Left lobe of liver (tissue), 2 donors: Measurements from ENCODE around the gene TJP2. TPM values are rescaled to one million over a fixed set of nuclear protein-coding genes. Genes with fewer than 3 reads are reported as not detected.

Experiments used
- ATAC-seq: fragments of 200-7000 bp; cut with Tn5 transposase; one replicate; pipeline ENCODE4 v1.9.1; 2020; ENCODE audit warnings: mild to moderate bottlenecking, moderate library complexity
- DNase-seq: peaks from one replicate; pipeline ENCODE4 v3.0.0-alpha.2; 2020; ENCODE audit warnings: low spot score
- total RNA-seq: library from RNA; stranded (reverse); gene quantifications from one replicate; pipeline ENCODE4 v1.2.1, GENCODE V29; 2021
- donor health status: DM: no; HTN: no; CAD: no; lungs with moderate emphysema.
- donor health status: DM: no; HTN: yes; CAD: no.

The TJP2 gene
- total RNA-seq, 1 donor from 2014 or later, result 81.2 TPM

DNA sequence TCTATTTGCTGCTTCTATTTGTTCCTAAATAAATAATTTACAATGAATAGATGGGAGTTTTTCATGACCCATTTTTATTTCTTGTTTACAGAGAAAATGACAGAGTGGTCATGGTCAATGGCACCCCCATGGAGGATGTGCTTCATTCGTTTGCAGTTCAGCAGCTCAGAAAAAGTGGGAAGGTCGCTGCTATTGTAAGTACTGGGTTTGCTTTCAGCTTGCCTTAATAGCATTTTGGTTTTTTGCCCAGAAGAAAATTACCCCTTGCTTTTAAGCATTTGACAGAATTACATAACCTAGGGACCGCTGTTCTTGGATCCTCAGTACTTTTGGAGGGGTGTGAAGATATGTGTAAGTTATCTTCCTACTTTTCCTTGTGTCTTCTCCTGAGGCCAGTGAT lies 44.1 kb downstream of the TJP2 start:
- DNase-seq, result no peak
- ATAC-seq, result no peak

DNA sequence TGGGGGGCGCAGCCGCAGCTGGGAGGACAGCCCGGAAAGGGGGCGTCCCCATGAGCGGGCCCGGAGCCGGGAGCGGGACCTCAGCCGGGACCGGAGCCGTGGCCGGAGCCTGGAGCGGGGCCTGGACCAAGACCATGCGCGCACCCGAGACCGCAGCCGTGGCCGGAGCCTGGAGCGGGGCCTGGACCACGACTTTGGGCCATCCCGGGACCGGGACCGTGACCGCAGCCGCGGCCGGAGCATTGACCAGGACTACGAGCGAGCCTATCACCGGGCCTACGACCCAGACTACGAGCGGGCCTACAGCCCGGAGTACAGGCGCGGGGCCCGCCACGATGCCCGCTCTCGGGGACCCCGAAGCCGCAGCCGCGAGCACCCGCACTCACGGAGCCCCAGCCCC lies 47.0 kb downstream of the TJP2 start:
- DNase-seq, result no peak
- ATAC-seq, result peak; percentile 38

DNA sequence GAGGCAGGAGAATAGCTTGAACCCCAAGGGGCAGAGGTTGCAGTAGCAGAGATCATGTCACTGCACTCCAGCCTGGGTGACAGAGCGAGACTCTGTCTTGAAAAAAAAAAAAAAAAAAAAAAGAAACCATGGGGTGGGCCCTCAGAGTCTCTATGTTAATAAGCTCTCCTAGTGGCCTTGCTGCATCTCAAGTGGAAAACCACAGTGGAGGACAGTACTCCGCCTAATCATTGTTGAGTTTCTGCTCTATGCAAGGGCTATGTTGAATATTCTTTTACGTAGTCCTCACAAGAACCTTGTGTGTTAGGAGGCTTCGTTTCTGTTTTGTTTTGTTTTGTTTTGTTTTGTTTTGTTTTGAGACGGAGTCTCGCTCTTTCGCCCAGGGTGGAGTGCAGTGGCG lies 48.9 kb downstream of the TJP2 start:
- ATAC-seq (no peak), DNase-seq (no peak)

DNA sequence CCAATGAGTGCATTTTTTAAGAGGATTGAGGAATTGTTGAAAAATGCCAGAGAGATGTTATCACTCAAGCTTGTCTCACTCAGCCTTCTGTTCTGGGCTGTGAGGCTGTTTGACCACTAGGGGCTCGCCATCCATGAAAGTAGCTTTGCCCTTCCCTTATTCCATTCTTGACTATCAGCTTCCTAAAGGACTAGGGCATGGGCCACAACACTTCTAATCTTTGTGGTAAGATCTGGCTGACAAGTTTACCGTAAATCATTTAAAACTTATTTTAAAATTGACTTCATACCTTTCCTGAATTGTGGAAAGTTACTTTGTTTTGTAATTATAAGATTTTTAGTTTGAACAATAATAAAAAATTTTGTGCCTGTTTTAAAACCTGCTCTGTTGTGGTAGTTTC lies 49.5 kb downstream of the TJP2 start:
- ATAC-seq (peak; percentile 78), DNase-seq (no peak)

DNA sequence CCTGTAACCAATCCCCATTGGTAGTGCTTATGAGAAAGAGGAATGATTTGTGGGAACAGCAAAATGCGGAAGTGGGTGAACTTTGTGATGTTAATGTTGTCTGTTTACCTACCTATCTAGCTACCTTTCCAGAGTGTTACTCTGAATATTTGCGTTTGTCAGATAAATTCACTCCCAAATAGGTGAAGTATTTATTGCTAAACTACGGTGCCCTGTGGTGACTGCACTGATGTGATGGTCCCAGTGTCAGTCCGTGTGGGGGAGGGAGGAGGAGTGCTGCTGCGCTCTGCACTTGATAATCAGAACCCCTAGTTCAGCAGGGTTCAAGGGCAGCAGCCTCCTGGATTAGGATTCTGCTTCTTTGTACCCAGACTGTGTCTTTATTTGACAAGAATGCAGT lies 55.3 kb downstream of the TJP2 start:
- DNase-seq, result no peak
- ATAC-seq, result peak; percentile 71

DNA sequence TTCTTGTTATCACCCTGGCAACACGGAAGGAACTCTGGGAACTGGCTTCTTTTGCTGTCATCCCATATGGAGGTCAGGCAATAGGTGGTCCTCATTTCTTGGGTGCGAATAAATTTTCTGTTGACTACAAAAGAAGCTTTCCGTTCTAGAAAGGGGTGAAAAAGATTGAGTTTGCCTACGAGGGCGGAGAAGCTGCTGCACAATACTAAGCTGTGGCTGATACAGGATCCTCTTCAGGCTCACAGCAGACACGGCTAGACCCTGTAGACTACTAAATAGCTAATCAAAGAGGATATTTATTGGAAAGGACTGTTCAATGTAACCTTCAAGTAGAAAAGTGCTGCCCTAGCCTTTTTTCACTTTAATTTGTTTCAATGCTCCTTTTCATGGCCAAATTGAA lies 58.1 kb downstream of the TJP2 start:
- ATAC-seq, result no peak

DNA sequence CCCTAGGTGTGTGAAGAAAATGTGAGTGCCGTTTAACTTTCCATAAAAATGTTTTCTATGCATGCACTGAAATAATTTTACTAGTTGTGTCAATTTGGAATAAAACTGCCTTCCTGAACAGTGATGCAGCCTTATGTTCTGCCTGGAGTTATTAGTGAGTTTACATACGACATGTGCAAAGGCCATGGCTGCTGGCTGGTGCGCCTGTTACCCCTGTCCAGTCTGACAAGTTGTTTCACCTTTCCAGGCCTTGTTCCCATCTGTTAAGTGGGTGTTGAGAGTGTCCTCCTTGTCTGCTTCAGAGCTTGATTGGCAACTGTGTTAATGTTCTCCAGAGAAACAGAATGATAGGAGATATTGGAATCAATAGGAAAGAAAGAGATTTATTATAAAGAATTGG lies 60.6 kb downstream of the TJP2 start:
- peak; percentile 17 for ATAC-seq
- no peak for DNase-seq

More for the DNA sequence above, 58.1 kb downstream of the TJP2 start:
- no peak for DNase-seq

DNA sequence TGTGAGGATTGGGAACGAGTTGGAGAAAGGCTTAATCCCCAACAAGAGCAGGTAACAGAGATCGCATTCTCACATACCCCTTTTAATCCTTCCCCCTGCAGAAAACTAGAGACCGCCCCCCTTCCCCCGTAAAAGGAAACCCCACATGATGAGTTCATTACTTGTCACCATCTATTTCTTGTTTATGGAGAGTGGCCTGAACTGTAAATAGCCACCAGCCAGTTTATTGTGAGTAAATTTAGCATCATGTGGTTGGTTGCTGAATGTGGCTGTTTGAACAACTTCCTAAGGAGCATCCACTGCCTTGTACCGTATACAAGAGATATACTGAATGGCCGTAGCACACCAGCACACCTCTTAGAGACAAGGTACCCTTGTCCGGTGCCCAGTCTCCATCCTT lies 62.1 kb downstream of the TJP2 start:
- DNase-seq, result no peak
- no peak for ATAC-seq

DNA sequence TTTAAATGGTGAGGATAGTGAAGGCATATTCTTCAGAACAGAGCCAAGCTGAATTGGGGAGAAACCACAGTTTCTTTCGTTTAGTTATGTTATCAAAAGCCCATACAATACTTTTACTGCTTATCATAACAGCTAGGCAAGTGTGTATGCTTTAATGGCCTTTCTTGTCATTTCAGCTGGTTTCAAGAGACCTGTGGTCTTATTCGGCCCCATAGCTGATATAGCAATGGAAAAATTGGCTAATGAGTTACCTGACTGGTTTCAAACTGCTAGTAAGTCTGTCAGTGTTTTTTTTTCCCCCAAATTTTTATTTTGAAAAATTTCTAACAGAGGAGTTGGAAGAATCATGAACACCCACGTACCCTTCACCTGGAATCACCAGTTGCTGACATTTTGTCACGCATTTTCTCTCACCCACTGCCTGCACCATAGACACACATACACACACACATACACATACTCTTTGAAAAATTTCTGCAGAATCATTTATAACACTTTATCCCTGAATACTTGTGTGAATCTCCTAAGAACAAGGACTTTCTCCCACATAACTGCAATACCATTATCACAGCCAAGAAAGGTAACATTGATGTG lies 63.7 kb downstream of the TJP2 start:
- ATAC-seq (no peak), DNase-seq (no peak)

DNA sequence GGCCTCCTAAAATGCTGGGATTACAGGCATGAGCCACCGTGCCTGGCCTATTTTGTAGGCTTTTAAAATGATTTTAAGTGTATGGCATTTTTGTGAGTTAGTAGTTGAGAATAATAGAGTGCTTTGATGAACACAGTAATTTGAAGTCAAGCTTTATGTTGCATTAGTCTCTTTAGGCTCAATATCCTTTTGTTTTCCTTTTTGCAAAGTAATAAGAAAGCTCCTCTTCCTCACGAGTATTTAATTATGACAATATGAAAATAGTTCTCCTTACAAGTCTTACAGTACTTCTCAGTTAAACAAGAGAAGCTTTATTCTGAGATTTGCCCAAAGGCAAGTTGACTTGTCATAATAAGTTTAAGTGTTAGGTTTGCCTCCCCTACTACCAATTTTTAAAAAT lies 69.0 kb downstream of the TJP2 start:
- no peak for ATAC-seq
- no peak for DNase-seq

DNA sequence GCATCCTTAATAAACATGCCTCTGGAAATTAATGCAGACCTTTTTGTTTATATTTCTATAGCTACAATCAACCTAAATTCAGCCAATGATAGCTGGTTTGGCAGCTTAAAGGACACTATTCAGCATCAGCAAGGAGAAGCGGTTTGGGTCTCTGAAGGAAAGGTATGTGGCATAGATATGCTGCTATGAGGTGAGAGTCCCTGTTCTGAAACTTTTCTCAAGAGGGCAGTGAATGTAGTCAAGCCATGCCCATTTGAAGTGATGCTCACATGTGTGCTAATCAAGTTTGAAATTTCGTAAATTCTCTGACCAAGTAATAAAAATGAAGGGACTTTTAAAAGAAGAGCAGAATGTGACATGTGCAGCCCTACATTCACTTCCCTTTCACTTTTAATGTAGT lies 72.6 kb downstream of the TJP2 start:
- ATAC-seq, result no peak
- DNase-seq, result no peak

DNA sequence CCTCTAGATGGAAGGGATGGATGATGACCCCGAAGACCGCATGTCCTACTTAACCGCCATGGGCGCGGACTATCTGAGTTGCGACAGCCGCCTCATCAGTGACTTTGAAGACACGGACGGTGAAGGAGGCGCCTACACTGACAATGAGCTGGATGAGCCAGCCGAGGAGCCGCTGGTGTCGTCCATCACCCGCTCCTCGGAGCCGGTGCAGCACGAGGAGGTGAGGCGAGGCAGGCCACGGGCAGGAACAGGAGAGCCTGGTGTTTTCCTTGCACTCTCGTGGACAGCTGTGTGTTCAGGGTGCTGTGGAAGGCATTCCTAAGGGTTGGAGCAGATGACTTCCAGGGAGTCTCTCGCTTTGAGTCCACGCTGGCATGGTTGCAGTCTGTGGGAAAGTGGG lies 73.9 kb downstream of the TJP2 start:
- ATAC-seq (peak; percentile 31), DNase-seq (no peak)

DNA sequence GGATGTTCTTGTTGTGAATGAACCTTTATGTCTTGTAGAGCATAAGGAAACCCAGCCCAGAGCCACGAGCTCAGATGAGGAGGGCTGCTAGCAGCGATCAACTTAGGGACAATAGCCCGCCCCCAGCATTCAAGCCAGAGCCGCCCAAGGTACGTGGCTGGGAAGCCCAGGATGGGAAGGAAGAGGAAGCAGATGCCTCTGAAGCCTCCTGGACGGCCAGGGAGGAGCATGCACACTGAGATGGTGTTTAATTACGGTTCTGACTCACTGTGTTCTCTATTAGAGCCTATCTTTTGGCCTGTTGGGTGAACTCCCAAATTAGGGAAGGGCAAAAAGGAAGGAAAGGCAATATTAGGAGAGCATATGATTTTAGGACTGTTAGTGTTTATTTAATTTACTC lies 75.3 kb downstream of the TJP2 start:
- DNase-seq, result no peak

DNA sequence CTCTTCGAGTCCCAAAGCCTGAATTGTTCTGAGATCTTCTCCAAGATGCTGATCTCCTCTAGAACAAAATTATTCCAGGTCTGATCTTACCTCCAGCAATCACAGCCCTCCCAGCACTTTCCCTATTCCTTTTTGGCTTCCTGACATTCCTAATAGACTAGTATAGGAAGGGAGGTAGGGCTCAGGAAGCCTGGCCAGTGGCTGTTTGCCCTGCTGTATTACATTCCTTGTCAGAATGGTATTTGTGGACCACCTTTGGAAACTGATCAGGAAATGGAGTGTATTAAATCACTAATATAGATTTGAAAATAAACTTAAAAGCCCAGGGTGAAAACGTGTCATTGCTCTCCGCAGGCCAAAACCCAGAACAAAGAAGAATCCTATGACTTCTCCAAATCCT lies 76.6 kb downstream of the TJP2 start:
- ATAC-seq (no peak), DNase-seq (no peak)

More for the DNA sequence above, 75.3 kb downstream of the TJP2 start:
- ATAC-seq, result peak; percentile 17

DNA sequence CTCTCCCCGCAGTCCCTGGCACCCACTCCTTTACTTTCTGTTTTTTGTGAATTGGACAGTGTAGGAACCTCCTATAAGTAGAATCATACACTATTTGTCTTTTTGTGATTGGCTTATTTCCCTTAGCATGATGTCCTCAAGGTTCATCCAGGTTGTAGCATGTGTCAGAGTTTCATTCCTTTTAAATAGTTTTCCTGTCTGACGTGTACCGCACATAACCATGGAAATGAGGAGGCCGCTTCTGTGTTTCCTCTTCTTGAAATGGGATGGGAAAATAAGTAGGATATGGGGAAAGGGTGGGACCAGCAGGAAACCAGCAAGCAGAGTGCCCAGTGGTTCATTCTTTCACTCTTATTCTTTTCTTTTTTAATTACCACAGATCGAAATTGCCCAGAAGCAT lies 78.4 kb downstream of the TJP2 start:
- DNase-seq (no peak), ATAC-seq (no peak)

DNA sequence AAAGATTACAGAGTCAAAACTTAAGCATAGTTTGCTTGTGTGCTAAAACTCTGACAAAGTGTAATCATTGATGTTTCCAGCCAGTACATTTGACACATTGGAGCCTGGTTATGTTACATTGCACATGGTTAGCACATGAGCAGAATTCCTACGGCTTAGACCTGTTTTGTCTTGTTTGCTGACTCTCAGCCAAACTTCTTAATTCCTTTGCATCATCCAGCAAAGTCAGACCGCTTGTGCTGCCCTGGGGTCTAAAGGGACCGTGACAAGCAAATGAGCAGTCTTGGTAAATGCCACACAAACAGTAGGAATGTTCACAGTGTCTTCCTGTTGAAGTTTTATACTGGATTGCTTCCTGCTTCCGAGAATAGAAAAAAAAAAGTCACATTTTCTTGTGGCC lies 79.0 kb downstream of the TJP2 start:
- ATAC-seq (no peak), DNase-seq (no peak)

DNA sequence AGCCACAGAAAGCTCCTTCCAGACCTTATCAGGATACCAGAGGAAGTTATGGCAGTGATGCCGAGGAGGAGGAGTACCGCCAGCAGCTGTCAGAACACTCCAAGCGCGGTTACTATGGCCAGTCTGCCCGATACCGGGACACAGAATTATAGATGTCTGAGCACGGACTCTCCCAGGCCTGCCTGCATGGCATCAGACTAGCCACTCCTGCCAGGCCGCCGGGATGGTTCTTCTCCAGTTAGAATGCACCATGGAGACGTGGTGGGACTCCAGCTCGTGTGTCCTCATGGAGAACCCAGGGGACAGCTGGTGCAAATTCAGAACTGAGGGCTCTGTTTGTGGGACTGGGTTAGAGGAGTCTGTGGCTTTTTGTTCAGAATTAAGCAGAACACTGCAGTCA lies 80.1 kb downstream of the TJP2 start:
- DNase-seq (no peak), ATAC-seq (peak; percentile 13)

DNA sequence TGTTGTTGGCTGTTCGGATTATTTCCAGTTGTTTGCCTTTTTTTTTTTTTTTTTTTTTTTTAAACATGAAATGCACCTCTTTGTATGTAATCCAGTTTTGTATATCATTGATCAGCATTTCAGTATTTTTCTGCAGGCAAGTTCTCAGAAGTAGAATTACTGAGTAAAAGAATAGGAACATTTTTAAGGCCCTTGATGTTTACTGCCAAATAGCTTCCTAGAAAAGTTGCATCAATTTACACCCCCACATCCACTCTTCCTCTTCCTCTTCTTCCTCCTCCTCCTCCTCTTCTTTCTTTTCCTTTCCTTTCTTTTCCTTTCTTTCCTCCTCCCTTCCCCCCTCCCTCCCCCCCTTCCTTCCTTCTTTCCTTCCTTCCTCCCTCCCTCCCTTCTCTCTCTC lies 81.5 kb downstream of the TJP2 start:
- no peak for ATAC-seq

DNA sequence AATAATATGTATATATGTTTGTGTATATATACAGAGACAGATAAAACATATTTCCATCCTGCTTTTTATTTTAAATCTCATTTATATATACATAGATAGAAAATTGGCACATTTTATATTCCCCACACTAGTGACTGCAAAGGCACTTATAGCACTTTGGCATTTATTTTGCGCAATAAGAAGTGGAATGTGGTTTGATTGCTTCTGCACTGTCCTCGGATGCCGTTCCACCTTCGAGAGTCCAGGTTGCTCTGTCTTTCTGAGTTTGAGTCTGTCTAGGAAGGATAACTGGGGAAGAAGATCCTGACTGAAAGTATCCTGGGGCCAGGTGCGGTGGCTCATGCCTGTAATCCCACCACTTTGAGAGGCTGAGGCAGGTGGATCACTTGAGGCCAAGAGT lies 84.5 kb downstream of the TJP2 start:
- ATAC-seq (no peak), DNase-seq (no peak)

More for the DNA sequence above, 81.5 kb downstream of the TJP2 start:
- no peak for DNase-seq

DNA sequence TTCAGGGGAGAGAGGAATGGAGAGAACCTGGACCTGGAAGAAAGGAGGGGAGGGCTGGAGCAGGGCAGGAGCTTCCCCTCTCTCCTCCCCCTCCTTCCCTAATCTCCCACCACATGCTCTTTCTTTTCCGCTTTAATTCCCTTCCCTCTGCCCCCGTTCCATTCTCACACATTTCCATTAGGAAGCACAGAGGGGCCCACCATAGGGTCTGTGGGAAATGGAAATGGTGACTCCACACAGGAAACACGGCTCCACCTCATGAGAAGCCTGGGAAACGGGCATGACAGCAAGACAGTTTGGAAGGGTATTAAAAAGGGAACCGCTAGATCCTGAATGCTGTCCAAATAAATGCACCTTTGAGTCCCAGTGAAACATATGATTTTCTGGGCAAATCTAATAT lies 86.1 kb downstream of the TJP2 start:
- ATAC-seq, result peak; percentile 35
- DNase-seq, result no peak

DNA sequence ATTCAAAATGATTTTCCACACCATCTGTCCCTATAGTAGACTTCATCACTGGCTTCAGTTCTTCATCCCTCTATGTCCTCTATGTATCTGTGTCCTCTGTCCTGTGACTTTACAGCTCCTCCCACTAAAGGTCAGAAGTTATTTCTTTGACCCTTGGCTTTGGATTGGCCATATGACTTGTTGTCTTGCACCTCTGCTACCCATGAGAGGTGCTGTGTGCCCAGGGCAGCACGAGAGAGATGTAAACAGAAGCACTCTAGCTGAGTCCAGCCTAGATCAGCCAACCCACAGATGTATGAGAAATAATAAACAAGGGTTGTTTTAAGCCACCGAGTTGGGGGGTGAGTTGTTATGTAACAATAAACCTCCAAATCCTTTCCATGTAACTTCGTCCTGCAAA lies 87.6 kb downstream of the TJP2 start:
- DNase-seq (no peak), ATAC-seq (peak; percentile 51)

DNA sequence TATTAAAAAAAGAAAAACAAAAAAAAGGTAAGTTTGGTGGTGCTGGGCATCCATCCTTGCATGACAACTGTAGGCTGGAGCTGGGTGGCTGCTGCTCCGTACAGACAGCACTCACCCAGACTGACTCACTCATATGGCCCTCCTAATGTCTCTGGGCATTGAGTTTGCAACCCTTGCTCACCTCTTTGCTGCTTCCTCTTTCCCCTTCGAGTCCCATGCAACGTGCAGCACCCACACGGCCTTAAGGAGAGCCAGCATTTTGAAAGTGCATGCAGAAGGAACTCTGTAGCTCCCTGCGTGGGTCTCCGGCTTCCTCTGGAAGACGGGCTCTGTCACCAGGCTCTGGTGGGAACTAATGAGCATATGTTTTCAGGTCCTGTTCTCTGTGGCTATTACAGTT lies 90.4 kb downstream of the TJP2 start:
- DNase-seq (no peak), ATAC-seq (no peak)

DNA sequence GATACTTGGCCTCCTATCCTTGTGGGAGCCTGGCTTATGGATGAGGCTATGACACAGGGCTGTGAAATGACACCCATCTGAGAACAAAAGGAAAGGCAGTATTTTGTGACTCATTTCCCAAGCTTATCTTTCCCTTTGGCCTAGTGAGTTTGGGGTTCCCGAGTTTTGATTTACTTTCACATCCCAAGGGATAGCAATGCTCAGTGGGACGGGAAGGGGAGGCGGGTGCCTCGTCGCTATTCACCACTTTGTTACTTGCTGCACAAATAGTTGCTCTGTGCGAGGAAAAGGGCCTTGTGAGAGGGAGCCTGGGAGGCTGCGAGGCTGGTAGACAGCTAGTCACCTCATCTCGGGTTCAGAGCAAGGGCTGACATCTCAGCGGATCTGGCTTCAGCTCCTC lies 91.8 kb downstream of the TJP2 start:
- no peak for ATAC-seq

DNA sequence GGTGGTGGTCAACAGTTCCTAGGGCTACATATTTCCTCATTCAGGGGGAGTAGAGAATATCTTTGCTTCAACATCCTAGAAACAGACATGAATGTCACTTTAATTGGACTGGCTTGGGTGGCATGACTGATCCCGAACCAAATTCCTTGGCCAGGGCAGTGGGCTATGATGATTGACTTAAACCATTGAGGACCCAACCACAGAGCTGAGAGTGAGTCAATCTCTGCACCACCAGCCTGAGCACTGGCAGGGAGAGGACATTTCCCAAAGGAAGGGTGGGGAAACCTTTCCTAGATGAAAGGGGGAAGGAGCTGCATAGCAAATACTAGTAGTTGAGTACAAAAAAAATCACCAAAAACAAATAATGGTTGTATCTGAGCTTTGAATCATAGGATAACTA lies 98.1 kb downstream of the TJP2 start:
- DNase-seq (no peak), ATAC-seq (no peak)

More for the DNA sequence above, 91.8 kb downstream of the TJP2 start:
- DNase-seq, result no peak
